ENCODE results near the gene OPN1SW.

DNA sequence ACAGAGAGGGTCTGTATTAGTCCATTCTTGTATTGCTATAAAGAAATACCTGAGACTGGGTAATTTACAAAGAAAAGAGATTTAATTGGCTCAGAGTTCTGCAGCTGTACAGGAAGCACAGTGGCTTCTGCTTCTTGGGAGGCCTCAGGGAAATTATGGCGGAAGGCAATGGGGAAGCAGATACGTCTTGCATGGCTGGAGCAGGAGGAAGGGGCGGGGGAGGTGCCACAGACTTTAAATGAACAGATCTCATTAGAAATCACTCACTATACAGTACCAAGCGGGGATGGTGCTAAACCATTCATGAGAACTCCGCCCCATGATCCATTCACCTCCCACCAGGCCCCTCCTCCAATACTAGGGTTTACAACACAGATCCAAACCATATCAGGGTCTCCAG is 40.2 kb downstream of the OPN1SW start:
- TF ChIP-seq, protein P1, sequence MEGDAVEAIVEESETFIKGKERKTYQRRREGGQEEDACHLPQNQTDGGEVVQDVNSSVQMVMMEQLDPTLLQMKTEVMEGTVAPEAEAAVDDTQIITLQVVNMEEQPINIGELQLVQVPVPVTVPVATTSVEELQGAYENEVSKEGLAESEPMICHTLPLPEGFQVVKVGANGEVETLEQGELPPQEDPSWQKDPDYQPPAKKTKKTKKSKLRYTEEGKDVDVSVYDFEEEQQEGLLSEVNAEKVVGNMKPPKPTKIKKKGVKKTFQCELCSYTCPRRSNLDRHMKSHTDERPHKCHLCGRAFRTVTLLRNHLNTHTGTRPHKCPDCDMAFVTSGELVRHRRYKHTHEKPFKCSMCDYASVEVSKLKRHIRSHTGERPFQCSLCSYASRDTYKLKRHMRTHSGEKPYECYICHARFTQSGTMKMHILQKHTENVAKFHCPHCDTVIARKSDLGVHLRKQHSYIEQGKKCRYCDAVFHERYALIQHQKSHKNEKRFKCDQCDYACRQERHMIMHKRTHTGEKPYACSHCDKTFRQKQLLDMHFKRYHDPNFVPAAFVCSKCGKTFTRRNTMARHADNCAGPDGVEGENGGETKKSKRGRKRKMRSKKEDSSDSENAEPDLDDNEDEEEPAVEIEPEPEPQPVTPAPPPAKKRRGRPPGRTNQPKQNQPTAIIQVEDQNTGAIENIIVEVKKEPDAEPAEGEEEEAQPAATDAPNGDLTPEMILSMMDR (IDR thresholded peaks at IDR 0.05; ENCODE audit: low read length) = no peak
- TF ChIP-seq EZH2phosphoT487 (IDR thresholded peaks at IDR 0.05; ENCODE audit: low read length) = no peak
